PC-9 (cell line): ENCODE data around the gene CLCN6. TPM values are rescaled to one million over a fixed set of nuclear protein-coding genes. Genes with fewer than 3 reads are reported as not detected.

Experiments
- BruUV-seq: library from RNA; stranded (reverse); fragments of 400-500 nt; replicated peaks from 2 replicates; lab custom pipeline; 2021; lab: Mats Ljungman, UMichigan
- CTCF ChIA-PET: fragments of 300-600 bp; sonication (Branson Sonifier 250); formaldehyde crosslinking; loops from one replicate; lab custom pipeline; 2022; ENCODE audit warnings: antibody characterized with exemption; lab: Charles Lee
- POLR2A ChIA-PET: fragments of 300-600 bp; sonication (Branson Sonifier 250); formaldehyde crosslinking; loops from one replicate; lab custom pipeline; 2022; ENCODE audit warnings: antibody characterized with exemption; ENCODE audit not compliant: unreplicated experiment; lab: Charles Lee
- DNase-seq, 2 experiments: peaks; one replicate each; pipeline versions ENCODE4 v3.0.0 to v3.0.0-alpha.2; 2015 to 2022; ENCODE audit warnings: mixed read lengths in 1 of 2
- H2AFZ ChIP-seq: fragments of 200-600 bp; sonication (generic); 2 replicates; pipeline ENCODE4 v1.8.1; 2017; ENCODE audit warnings: antibody characterized with exemption
- H3F3A ChIP-seq: fragments of 200-600 bp; sonication (generic); 2 replicates; pipeline ENCODE4 v1.8.1; 2017; ENCODE audit warnings: antibody characterized with exemption, mild to moderate bottlenecking, low read depth; ENCODE audit not compliant: insufficient read depth
- H3K27ac ChIP-seq: fragments of 200-600 bp; sonication (generic); 2 replicates; pipeline ENCODE4 v1.6.1; 2016; ENCODE audit warnings: mixed run types
- H3K27me3 ChIP-seq: fragments of 200-600 bp; sonication (generic); 2 replicates; pipeline ENCODE4 v1.6.1; 2016; ENCODE audit warnings: low read depth, mixed run types; ENCODE audit not compliant: insufficient read depth
- H3K36me3 ChIP-seq: fragments of 200-600 bp; sonication (generic); 2 replicates; pipeline ENCODE4 v1.6.1; 2016; ENCODE audit warnings: low read depth, mixed run types
- H3K4me1 ChIP-seq: fragments of 200-600 bp; sonication (generic); replicated peaks from 2 replicates; pipeline ENCODE4 v1.6.1; 2016; ENCODE audit warnings: mixed run types; ENCODE audit not compliant: insufficient read depth
- H3K4me2 ChIP-seq: fragments of 200-600 bp; sonication (generic); 2 replicates; pipeline ENCODE4 v1.6.1; 2017; ENCODE audit warnings: mixed run types
- H3K4me3 ChIP-seq: fragments of 200-600 bp; sonication (generic); 2 replicates; pipeline ENCODE4 v1.6.1; 2016; ENCODE audit warnings: mixed run types
- H3K79me2 ChIP-seq: fragments of 200-600 bp; sonication (generic); 2 replicates; pipeline ENCODE4 v1.6.1; 2017; ENCODE audit warnings: low read depth, mixed run types
- H3K9me2 ChIP-seq: fragments of 200-600 bp; sonication (generic); 2 replicates; pipeline ENCODE4 v1.8.1; 2017; ENCODE audit warnings: mild to moderate bottlenecking; ENCODE audit not compliant: insufficient read depth
- H3K9me3 ChIP-seq: fragments of 200-600 bp; sonication (generic); 2 replicates; pipeline ENCODE4 v1.8.1; 2016; ENCODE audit warnings: low read depth; ENCODE audit not compliant: insufficient read depth
- H4K20me1 ChIP-seq: fragments of 200-600 bp; sonication (generic); 2 replicates; pipeline ENCODE4 v1.8.1; 2017; ENCODE audit not compliant: insufficient read depth
- EZH2 ChIP-seq: fragments of 200-600 bp; sonication (generic); IDR thresholded peaks from 2 replicates; pipeline ENCODE4 v1.8.0; 2017; ENCODE audit warnings: antibody characterized with exemption, low read depth
- intact Hi-C: fragments of 100-400 bp; cut with micrococcal nuclease; formaldehyde crosslinking; loops from one replicate; pipeline ENCODE4 v1.10.0; 2022; ENCODE audit not compliant: unreplicated experiment
- total RNA-seq: library from RNA; stranded (reverse); gene quantifications from 2 replicates; pipeline ENCODE4 v1.2.3, GENCODE V29; 2021
- TF ChIP-seq, protein P1 (sequence below): fragments of 200-600 bp; sonication (generic); conservative IDR thresholded peaks from 2 replicates; pipeline ENCODE4 v1.6.1; 2017; ENCODE audit warnings: mixed run types, antibody characterized with exemption, mild to moderate bottlenecking, moderate library complexity

CLCN6 gene
- total RNA-seq, 1 experiment from 2014 or later: 16.7 TPM

DNA sequence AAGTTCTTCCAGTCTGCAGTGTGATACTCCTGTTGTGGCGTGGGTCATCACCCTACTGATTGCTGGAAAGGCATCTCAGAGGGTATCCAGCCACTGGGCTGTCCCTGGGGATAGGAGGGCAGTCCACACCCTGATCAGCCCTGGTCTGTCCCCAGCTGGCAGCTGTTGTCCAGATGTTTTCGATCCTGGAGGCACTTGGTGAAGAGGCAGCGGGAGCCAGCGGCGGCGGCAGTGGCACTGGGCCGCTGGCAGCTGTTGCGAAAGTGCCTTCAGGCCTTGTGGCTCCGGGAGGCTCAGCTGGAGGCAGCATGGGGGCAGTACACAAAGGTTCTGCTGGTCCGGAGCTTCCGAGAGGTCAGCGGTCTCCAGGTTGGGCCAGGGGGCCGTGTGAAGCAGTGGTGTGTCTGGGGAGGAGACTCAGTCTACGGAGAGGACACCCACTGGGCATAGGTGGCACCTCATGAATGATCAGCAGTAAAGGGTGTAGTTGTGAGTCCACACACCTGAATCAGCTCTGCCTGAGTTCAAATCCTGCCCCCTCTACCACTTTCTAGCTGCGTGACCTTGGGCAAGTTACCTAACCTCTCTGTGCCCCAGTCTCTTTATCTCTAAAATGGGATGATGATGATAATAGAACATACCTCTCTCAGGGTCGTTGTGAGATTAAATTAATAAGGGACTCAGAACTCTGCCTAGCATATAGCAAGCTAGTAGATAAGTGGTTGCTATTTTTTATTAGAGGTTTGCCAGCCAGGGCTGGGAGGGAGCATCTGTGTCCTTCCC, 37.9 kb upstream of the CLCN6 start:
- no peaks in the 10 kb centered on the region for H3K79me2 ChIP-seq
- H3K36me3 ChIP-seq: no peaks in the 10 kb centered on the region
- CTCF ChIA-PET: interaction anchor here (0.6 kb wide), 1 partner anchor 173 kb away, joined by 5 read pairs; no protein-coding TSS in a partner anchor
- H2AFZ ChIP-seq: no peak overlapping the region
- no TSS peak for BruUV-seq
- H3K27me3 ChIP-seq: no peaks in the 10 kb centered on the region
- H3K4me3 ChIP-seq: no peak overlapping the region
- H3F3A ChIP-seq: no peaks in the 10 kb centered on the region
- H3K9me3 ChIP-seq: no peaks in the 10 kb centered on the region
- H4K20me1 ChIP-seq: no peaks in the 10 kb centered on the region
- H3K9me2 ChIP-seq: no peaks in the 10 kb centered on the region
- H3K4me2 ChIP-seq: no peak overlapping the region
- H3K27ac ChIP-seq: no peak overlapping the region
- POLR2A ChIA-PET: interaction anchor here (0.6 kb wide), 1 partner anchor 496 kb away, joined by 4 read pairs; no protein-coding TSS in a partner anchor
- no peaks in the 10 kb centered on the region for H3K4me1 ChIP-seq
- TF ChIP-seq, protein P1, sequence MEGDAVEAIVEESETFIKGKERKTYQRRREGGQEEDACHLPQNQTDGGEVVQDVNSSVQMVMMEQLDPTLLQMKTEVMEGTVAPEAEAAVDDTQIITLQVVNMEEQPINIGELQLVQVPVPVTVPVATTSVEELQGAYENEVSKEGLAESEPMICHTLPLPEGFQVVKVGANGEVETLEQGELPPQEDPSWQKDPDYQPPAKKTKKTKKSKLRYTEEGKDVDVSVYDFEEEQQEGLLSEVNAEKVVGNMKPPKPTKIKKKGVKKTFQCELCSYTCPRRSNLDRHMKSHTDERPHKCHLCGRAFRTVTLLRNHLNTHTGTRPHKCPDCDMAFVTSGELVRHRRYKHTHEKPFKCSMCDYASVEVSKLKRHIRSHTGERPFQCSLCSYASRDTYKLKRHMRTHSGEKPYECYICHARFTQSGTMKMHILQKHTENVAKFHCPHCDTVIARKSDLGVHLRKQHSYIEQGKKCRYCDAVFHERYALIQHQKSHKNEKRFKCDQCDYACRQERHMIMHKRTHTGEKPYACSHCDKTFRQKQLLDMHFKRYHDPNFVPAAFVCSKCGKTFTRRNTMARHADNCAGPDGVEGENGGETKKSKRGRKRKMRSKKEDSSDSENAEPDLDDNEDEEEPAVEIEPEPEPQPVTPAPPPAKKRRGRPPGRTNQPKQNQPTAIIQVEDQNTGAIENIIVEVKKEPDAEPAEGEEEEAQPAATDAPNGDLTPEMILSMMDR: no peak
- DNase-seq: no peak
- intact Hi-C loops: no loop called here

DNA sequence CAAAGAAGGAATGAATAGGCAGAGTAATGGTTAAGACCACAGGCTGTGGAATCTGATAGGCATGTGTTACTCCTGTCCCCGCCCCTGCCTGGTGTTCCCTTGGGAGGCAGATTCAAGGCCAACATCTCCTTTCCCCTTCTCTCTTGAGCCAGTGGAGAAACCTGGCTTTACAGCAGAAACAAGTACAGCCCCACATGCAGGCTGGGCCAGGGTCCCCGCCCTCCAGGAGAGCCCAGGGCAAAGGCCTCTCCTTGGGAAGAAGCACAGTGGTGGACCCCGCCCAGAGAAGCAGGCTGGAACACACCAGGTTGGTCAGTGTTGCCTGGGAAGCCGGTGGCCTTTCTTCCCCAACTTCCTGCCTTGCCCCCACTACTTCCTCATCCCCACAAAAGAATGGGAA, 37.2 kb upstream of the CLCN6 start:
- H4K20me1 ChIP-seq: no peaks in the 10 kb centered on the region
- TF ChIP-seq, protein P1: no peak
- no peak for TF ChIP-seq EZH2
- H3K79me2 ChIP-seq: no peaks in the 10 kb centered on the region
- H2AFZ ChIP-seq: no peak overlapping the region
- no peak overlapping the region for H3K27ac ChIP-seq
- no peak for DNase-seq
- no peaks in the 10 kb centered on the region for H3K9me3 ChIP-seq
- no peaks in the 10 kb centered on the region for H3K36me3 ChIP-seq
- H3F3A ChIP-seq: no peaks in the 10 kb centered on the region
- no peak overlapping the region for H3K4me3 ChIP-seq
- no peak overlapping the region for H3K4me2 ChIP-seq
- H3K4me1 ChIP-seq: no peaks in the 10 kb centered on the region
- intact Hi-C loops: no loop called here
- POLR2A ChIA-PET: interaction anchor here (0.6 kb wide), 1 partner anchor 496 kb away, joined by 4 read pairs; no protein-coding TSS in a partner anchor
- H3K9me2 ChIP-seq: no peaks in the 10 kb centered on the region
- CTCF ChIA-PET: no interaction called here
- BruUV-seq: no TSS peak
- H3K27me3 ChIP-seq: no peaks in the 10 kb centered on the region

DNA sequence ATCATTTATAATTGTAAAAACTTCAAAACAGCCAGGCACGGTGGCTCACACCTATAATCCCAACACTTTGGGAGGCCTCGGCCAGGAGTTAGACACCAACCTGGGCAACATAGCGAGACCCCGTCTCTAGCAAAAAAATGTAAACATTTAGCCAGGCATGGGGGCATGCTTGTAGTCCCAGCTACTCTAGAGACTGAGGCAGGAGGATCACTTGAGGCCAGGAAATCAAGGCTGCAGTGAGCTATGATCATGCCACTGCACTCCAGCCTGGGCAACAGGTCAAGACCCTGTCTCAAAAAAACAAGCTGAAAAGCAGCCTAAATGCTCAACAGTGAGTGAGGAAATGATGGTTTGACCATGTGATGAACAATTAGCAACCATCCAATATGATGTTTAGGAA, 36.7 kb upstream of the CLCN6 start:
- no peaks in the 10 kb centered on the region for H3K9me3 ChIP-seq
- H3K27me3 ChIP-seq: no peaks in the 10 kb centered on the region
- intact Hi-C loops: no loop called here
- H3K79me2 ChIP-seq: no peaks in the 10 kb centered on the region
- no peaks in the 10 kb centered on the region for H3K36me3 ChIP-seq
- no peaks in the 10 kb centered on the region for H3F3A ChIP-seq
- ChIA-PET CTCF (no interaction called here), POLR2A (no interaction called here)
- no peak for DNase-seq
- no peaks in the 10 kb centered on the region for H3K9me2 ChIP-seq
- no peak overlapping the region for H3K27ac ChIP-seq
- BruUV-seq: no TSS peak
- H3K4me3 ChIP-seq: no peak overlapping the region
- no peaks in the 10 kb centered on the region for H4K20me1 ChIP-seq
- no peaks in the 10 kb centered on the region for H3K4me1 ChIP-seq
- no peak overlapping the region for H3K4me2 ChIP-seq
- TF ChIP-seq, protein P1: no peak
- no peak for TF ChIP-seq EZH2
- H2AFZ ChIP-seq: no peak overlapping the region
